T-cell (primary cell): Measurements from ENCODE around the gene NECTIN2. TPM values are rescaled to one million over a fixed set of nuclear protein-coding genes. Genes with fewer than 3 reads are reported as not detected.

Experiments
- ATAC-seq, 4 experiments: fragments of 200-7000 bp in 3 of 4; fragments of 150-1000 bp in 1 of 4; cut with Tn5 transposase; replicated peaks in 1 of 4; 1 replicate in 3 of 4; 2 replicates in 1 of 4; pipeline ENCODE4 v1.10.0; 2021; ENCODE audit warnings: moderate library complexity in 3 of 4, mild to moderate bottlenecking in 2 of 4, moderate number of reproducible peaks in 1 of 4
- CTCF ChIA-PET, 2 donors: fragments of 300-600 bp; sonication (Branson Sonifier 250); formaldehyde crosslinking; loops; one replicate each; lab custom pipeline; 2022; ENCODE audit warnings: antibody characterized with exemption in 2 of 2; lab: Charles Lee
- POLR2A ChIA-PET, 2 donors: fragments of 300-600 bp; sonication (Branson Sonifier 250); formaldehyde crosslinking; loops; one replicate each; lab custom pipeline; 2022; ENCODE audit warnings: antibody characterized with exemption in 2 of 2; lab: Charles Lee
- DNase-seq, 35 experiments: peaks; one replicate each; pipeline versions ENCODE4 v3.0.0 to v3.0.0-alpha.2; 2013 to 2023
- H3K27ac ChIP-seq: one replicate; pipeline ENCODE4 v1.5.1; 2013; ENCODE audit warnings: low read length
- H3K27me3 ChIP-seq, 2 experiments: replicated peaks in 1 of 2; 1 replicate in 1 of 2; 2 replicates in 1 of 2; pipeline versions ENCODE4 v1.6.1 to v1.7.0; 2013; ENCODE audit warnings: low read length in 1 of 2, mixed read lengths in 1 of 2; ENCODE audit not compliant: control insufficient read depth in 2 of 2, insufficient read depth in 2 of 2; ENCODE audit errors: extremely low read depth in 1 of 2
- H3K36me3 ChIP-seq, 2 donors: 1 replicate in 1 of 2; 2 replicates in 1 of 2; pipeline versions ENCODE4 v1.6.1 to v1.7.0; 2013; ENCODE audit warnings: low read length in 1 of 2; ENCODE audit not compliant: control insufficient read depth in 2 of 2, insufficient read depth in 1 of 2; ENCODE audit errors: extremely low read depth in 1 of 2
- H3K4me1 ChIP-seq, 2 experiments: 1 replicate in 1 of 2; 2 replicates in 1 of 2; pipeline versions ENCODE4 v1.6.1 to v1.7.0; 2013; ENCODE audit warnings: low read length in 2 of 2, mixed read lengths in 1 of 2; ENCODE audit not compliant: insufficient read depth in 2 of 2, control insufficient read depth in 1 of 2; ENCODE audit errors: extremely low read depth in 1 of 2
- H3K4me3 ChIP-seq, 2 donors: 1 replicate in 1 of 2; 2 replicates in 1 of 2; pipeline versions ENCODE4 v1.5.1 to v1.7.0; 2013; ENCODE audit warnings: mild to moderate bottlenecking in 2 of 2, low read length in 1 of 2, moderate library complexity in 1 of 2; ENCODE audit not compliant: control insufficient read depth in 1 of 2; ENCODE audit errors: extremely low read depth in 1 of 2
- H3K9me3 ChIP-seq: 2 replicates; pipeline ENCODE4 v1.7.0; 2013
- H3K27ac Mint-ChIP-seq, 2 donors: one replicate each; pipeline ENCODE4 v1.8.0; 2020 to 2021; ENCODE audit warnings: mild to moderate bottlenecking in 2 of 2, mixed read lengths in 2 of 2
- H3K27me3 Mint-ChIP-seq, 2 donors: one replicate each; pipeline ENCODE4 v1.8.0; 2021 to 2022; ENCODE audit warnings: mixed read lengths in 2 of 2
- H3K36me3 Mint-ChIP-seq: one replicate; pipeline ENCODE4 v1.8.0; 2021; ENCODE audit warnings: mixed read lengths
- H3K4me1 Mint-ChIP-seq, 3 donors: one replicate each; pipeline ENCODE4 v1.8.0; 2020 to 2022; ENCODE audit warnings: mixed read lengths in 3 of 3, mild to moderate bottlenecking in 1 of 3
- H3K4me3 Mint-ChIP-seq, 3 donors: one replicate each; pipeline ENCODE4 v1.8.0; 2020 to 2022; ENCODE audit warnings: mild to moderate bottlenecking in 3 of 3, mixed read lengths in 3 of 3, moderate library complexity in 3 of 3
- H3K9me3 Mint-ChIP-seq, 3 donors: one replicate each; pipeline ENCODE4 v1.8.0; 2020 to 2022; ENCODE audit warnings: mixed read lengths in 3 of 3
- WGBS: methylation state at CpG from one replicate; pipeline ENCODE4 v1.1.5; 2013; ENCODE audit warnings: missing lambda C conversion rate; ENCODE audit not compliant: insufficient coverage; 5-methylcytosine and 5-hydroxymethylcytosine counted together
- total RNA-seq, 35 experiments: library from RNA in 6 of 35; stranded (reverse) in 6 of 35; fragments of 120-200 nt in 1 of 35; gene quantifications; one replicate each; pipeline versions ENCODE4 v1.2.1 to v1.2.4 and lab custom pipeline; 2013 to 2026

Gene NECTIN2
- total RNA-seq, 5 donors from 2014 or later (not counting 1 experiment from before 2014, with no cell fraction given): 0.30 to 1.8 (median 1.4) TPM

GRCh38 chr19:44869733-44870470 is 23.8 kb downstream of the NECTIN2 start:
- H3K36me3 ChIP-seq: no peaks in the 10 kb centered on the region
- peaks cover 0 to 15% of the 10 kb centered on the region in 2 experiments for H3K27me3 ChIP-seq
- ChIA-PET POLR2A (no interaction called here), CTCF (interaction anchor here (0.7 kb wide), 2 partner anchors 67 to 212 kb away, joined by 3 to 4 read pairs; no protein-coding TSS in a partner anchor)
- H3K9me3 ChIP-seq: no peaks in the 10 kb centered on the region
- no peak overlapping the region for H3K27ac ChIP-seq
- H3K4me1 Mint-ChIP-seq: no peaks in the 10 kb centered on the region
- no peak overlapping the region for H3K4me3 ChIP-seq
- no peak overlapping the region for H3K27ac Mint-ChIP-seq
- whole genome bisulfite sequencing: 28% methylated on average over 5 of the region's 13 CpGs
- H3K4me1 ChIP-seq: no peaks in the 10 kb centered on the region
- no peak for DNase-seq
- no peak overlapping the region for H3K4me3 Mint-ChIP-seq
- H3K27me3 Mint-ChIP-seq: peaks cover 0 to 2% of the 10 kb centered on the region in 2 donors
- H3K9me3 Mint-ChIP-seq: no peaks in the 10 kb centered on the region
- ATAC-seq: no peak
- no peaks in the 10 kb centered on the region for H3K36me3 Mint-ChIP-seq

- H3K9me3 Mint-ChIP-seq: no peaks in the 10 kb centered on the region
- ChIA-PET POLR2A (no interaction called here), CTCF (no interaction called here)
- Histone ChIP-seq H3K36me3 (no peaks in the 10 kb centered on the region), H3K9me3 (no peaks in the 10 kb centered on the region), H3K27ac (no peak overlapping the region), H3K4me3 (no peak overlapping the region), H3K27me3 (peaks cover 0 to 12% of the 10 kb centered on the region in 2 experiments), H3K4me1 (peaks cover 0 to 2% of the 10 kb centered on the region in 2 experiments)
- no peak overlapping the region for H3K27ac Mint-ChIP-seq
- ATAC-seq: no peak
- H3K36me3 Mint-ChIP-seq: no peaks in the 10 kb centered on the region
- WGBS: 84% methylated on average over 14 of the region's 14 CpGs
- H3K27me3 Mint-ChIP-seq: peaks cover 0 to 2% of the 10 kb centered on the region in 2 donors
- peaks cover 0 to 7% (median 2%) of the 10 kb centered on the region in 3 donors for H3K4me1 Mint-ChIP-seq
- DNase-seq: no peak
- no peak overlapping the region for H3K4me3 Mint-ChIP-seq
These were observed 25.7 kb downstream of the NECTIN2 start for GRCh38 chr19:44871809-44872208.

GRCh38 chr19:44872661-44873060 is 26.6 kb downstream of the NECTIN2 start:
- ATAC-seq (no peak), DNase-seq (no peak)
- no peaks in the 10 kb centered on the region for H3K36me3 ChIP-seq
- H3K27me3 ChIP-seq: peaks cover 0 to 12% of the 10 kb centered on the region in 2 experiments
- CTCF ChIA-PET: no interaction called here
- peaks cover 0 to 2% of the 10 kb centered on the region in 2 donors for H3K27me3 Mint-ChIP-seq
- no peak overlapping the region for H3K27ac ChIP-seq
- POLR2A ChIA-PET: no interaction called here
- 62% methylated on average over 2 of the region's 4 CpGs for WGBS
- H3K27ac Mint-ChIP-seq: no peak overlapping the region
- no peaks in the 10 kb centered on the region for H3K36me3 Mint-ChIP-seq
- no peak overlapping the region for H3K4me3 Mint-ChIP-seq
- H3K9me3 Mint-ChIP-seq: no peaks in the 10 kb centered on the region
- H3K4me3 ChIP-seq: no peak overlapping the region
- peaks cover 0 to 13% (median 8%) of the 10 kb centered on the region in 3 donors for H3K4me1 Mint-ChIP-seq
- H3K4me1 ChIP-seq: peaks cover 0 to 9% of the 10 kb centered on the region in 2 experiments
- no peaks in the 10 kb centered on the region for H3K9me3 ChIP-seq

- no peak for ATAC-seq
- H3K27me3 ChIP-seq: peaks cover 0 to 21% of the 10 kb centered on the region in 2 experiments
- Mint-ChIP-seq H3K27me3 (peaks cover 0 to 2% of the 10 kb centered on the region in 2 donors), H3K4me3 (no peak overlapping the region), H3K36me3 (no peaks in the 10 kb centered on the region), H3K9me3 (no peaks in the 10 kb centered on the region), H3K27ac (no peak overlapping the region), H3K4me1 (peaks cover 0 to 13% (median 8%) of the 10 kb centered on the region in 3 donors)
- DNase-seq: no peak
- H3K4me3 ChIP-seq: no peak overlapping the region
- WGBS: 93% methylated on average over 14 of the region's 16 CpGs
- ChIA-PET POLR2A (no interaction called here), CTCF (no interaction called here)
- no peaks in the 10 kb centered on the region for H3K36me3 ChIP-seq
- H3K4me1 ChIP-seq: peaks cover 0 to 9% of the 10 kb centered on the region in 2 experiments
- no peak overlapping the region for H3K27ac ChIP-seq
- no peaks in the 10 kb centered on the region for H3K9me3 ChIP-seq
These were observed 28.2 kb downstream of the NECTIN2 start for GRCh38 chr19:44874317-44874716.

GRCh38 chr19:44875666-44876451 is 29.8 kb downstream of the NECTIN2 start:
- Mint-ChIP-seq H3K4me1 (peaks cover 0 to 13% (median 8%) of the 10 kb centered on the region in 3 donors), H3K27ac (no peak overlapping the region)
- 84% methylated on average over 12 of the region's 22 CpGs for WGBS

DNA sequence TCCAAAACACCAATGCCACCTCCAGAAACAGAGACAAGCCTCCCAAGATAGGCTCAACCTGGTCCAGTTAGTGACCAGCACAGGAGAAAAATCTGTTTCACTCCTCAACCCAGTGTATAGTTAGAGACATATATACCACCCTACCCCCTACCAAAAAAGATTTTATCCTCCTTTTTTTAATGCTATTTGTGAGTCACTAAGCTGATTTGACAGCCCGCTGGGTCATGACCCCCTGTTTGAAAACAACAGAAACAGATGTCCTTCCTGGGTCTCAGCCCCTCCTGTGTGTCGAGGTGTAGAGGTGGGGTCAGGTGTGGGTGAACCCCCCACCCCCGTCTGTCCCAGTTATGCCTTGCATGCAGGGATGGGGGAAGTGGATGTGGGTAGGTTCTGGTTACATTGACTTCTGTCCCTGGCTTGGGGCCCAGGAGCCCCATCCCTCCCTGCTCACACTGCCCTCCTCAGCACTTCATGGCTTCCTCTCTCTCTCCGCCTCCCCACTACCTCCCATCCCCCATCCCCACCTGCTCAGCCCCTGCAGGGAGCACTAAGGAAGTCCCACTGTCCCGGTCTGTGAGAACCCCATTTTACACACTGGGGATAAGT is 30.9 kb downstream of the NECTIN2 start:
- peaks cover 0 to 13% (median 8%) of the 10 kb centered on the region in 3 donors for H3K4me1 Mint-ChIP-seq
- H3K36me3 Mint-ChIP-seq: no peaks in the 10 kb centered on the region
- Histone ChIP-seq H3K9me3 (no peaks in the 10 kb centered on the region), H3K4me3 (no peak overlapping the region), H3K4me1 (peaks cover 0 to 9% of the 10 kb centered on the region in 2 experiments), H3K27me3 (peaks cover 0 to 35% of the 10 kb centered on the region in 2 experiments), H3K36me3 (no peaks in the 10 kb centered on the region), H3K27ac (no peak overlapping the region)
- peak overlapping the region in 1 of 2 donors; percentile 66 for H3K27ac Mint-ChIP-seq
- ChIA-PET CTCF (no interaction called here), POLR2A (no interaction called here)
- H3K4me3 Mint-ChIP-seq: no peak overlapping the region
- peak in 2 of 4 experiments; percentile 38 to 46 for ATAC-seq
- DNase-seq: peak in 3 of 35 experiments; percentile 5 to 29 (median 10)
- H3K9me3 Mint-ChIP-seq: no peaks in the 10 kb centered on the region
- peaks cover 3 to 8% of the 10 kb centered on the region in 2 donors for H3K27me3 Mint-ChIP-seq
- WGBS: no CpG with 5 or more reads among the region's 5 CpGs

More at GRCh38 chr19:44875666-44876451, 29.8 kb downstream of the NECTIN2 start:
- ChIA-PET CTCF (no interaction called here), POLR2A (no interaction called here)
- H3K4me1 ChIP-seq: peaks cover 0 to 9% of the 10 kb centered on the region in 2 experiments
- no peaks in the 10 kb centered on the region for H3K9me3 Mint-ChIP-seq
- DNase-seq (no peak), ATAC-seq (no peak)
- H3K9me3 ChIP-seq: no peaks in the 10 kb centered on the region
- no peak overlapping the region for H3K4me3 Mint-ChIP-seq
- H3K36me3 Mint-ChIP-seq: no peaks in the 10 kb centered on the region
- peaks cover 0 to 6% of the 10 kb centered on the region in 2 donors for H3K27me3 Mint-ChIP-seq
- H3K27ac ChIP-seq: no peak overlapping the region
- H3K36me3 ChIP-seq: no peaks in the 10 kb centered on the region
- H3K27me3 ChIP-seq: peaks cover 0 to 30% of the 10 kb centered on the region in 2 experiments
- no peak overlapping the region for H3K4me3 ChIP-seq
